Stimulated activated CD4-positive, alpha-beta T cell treated with anti-CD3 and anti-CD28 coated beads, Interleukin-12 subunit alpha, Interleukin-12 subunit beta, amount 100 ng/mL, for 24 hours (primary cell): ENCODE data around the gene ZNF83.
"Not testable (repeated sequence)": the region's sequence is repeated elsewhere in the genome, so short reads cannot be mapped to it uniquely, and the experiment has no call there.

Experiments
- DNase-seq, 2 experiments: peaks; one replicate each; pipeline ENCODE4 v3.0.0-alpha.2; 2020; ENCODE audit warnings: low read depth in 2 of 2

The ZNF83 gene

GRCh38 chr19:52639996-52640395 is 1.8 kb upstream of the ZNF83 start:
- DNase-seq: no peak

- DNase-seq: no peak
Measured at GRCh38 chr19:52638601-52639000, 446 bp upstream of the ZNF83 start.

- DNase-seq: no peak
Measured at GRCh38 chr19:52635786-52636570, 2.2 kb downstream of the ZNF83 start.

GRCh38 chr19:52627441-52627840 is 10.7 kb downstream of the ZNF83 start:
- DNase-seq: not testable (repeated sequence)

GRCh38 chr19:52626915-52627314 is 11.2 kb downstream of the ZNF83 start:
- DNase-seq: no peak

GRCh38 chr19:52622261-52622660 is 15.9 kb downstream of the ZNF83 start:
- DNase-seq: no peak

- no peak for DNase-seq
Measured at GRCh38 chr19:52621376-52621775, 16.8 kb downstream of the ZNF83 start.

- no peak for DNase-seq
Measured at GRCh38 chr19:52613299-52613906, 24.8 kb downstream of the ZNF83 start.

- no peak for DNase-seq
Measured at GRCh38 chr19:52603558-52604207, 34.5 kb downstream of the ZNF83 start.

GRCh38 chr19:52602941-52603340 is 35.2 kb downstream of the ZNF83 start:
- DNase-seq: no peak

- not testable (repeated sequence) for DNase-seq
Measured at GRCh38 chr19:52601974-52602366, 36.2 kb downstream of the ZNF83 start.

- peak; percentile 84 to 91 for DNase-seq
Measured at GRCh38 chr19:52601025-52601973, 36.9 kb downstream of the ZNF83 start.

- DNase-seq: no peak
Measured at GRCh38 chr19:52600639-52601024, 37.5 kb downstream of the ZNF83 start.

GRCh38 chr19:52599241-52599640 is 38.9 kb downstream of the ZNF83 start:
- no peak for DNase-seq

- not testable (repeated sequence) for DNase-seq
Measured at GRCh38 chr19:52593441-52593840, 44.7 kb downstream of the ZNF83 start.

GRCh38 chr19:52592301-52592700 is 45.9 kb downstream of the ZNF83 start:
- no peak for DNase-seq

GRCh38 chr19:52590728-52591127 is 47.4 kb downstream of the ZNF83 start:
- DNase-seq: no peak

GRCh38 chr19:52585604-52586003 is 52.6 kb downstream of the ZNF83 start:
- no peak for DNase-seq

GRCh38 chr19:52584736-52585440 is 53.3 kb downstream of the ZNF83 start:
- DNase-seq: no peak

- peak; percentile 84 to 89 for DNase-seq
Measured at GRCh38 chr19:52570000-52570861, 67.9 kb downstream of the ZNF83 start, which contains the start of gene ZNF701. Gene ZNF701, plus strand, starts transcription at chr19:52570287. Its CDS starts 3,861 bp downstream, at chr19:52574148.
